HepG2 (cell line): ENCODE data around the gene MCAT. TPM values are rescaled to one million over a fixed set of nuclear protein-coding genes. Genes with fewer than 3 reads are reported as not detected.

ENCODE experiments used
- ATAC-seq: fragments of 200-7000 bp; cut with Tn5 transposase; 3 replicates; pipeline ENCODE4 v1.9.1; 2020; ENCODE audit warnings: mild to moderate bottlenecking, moderate library complexity
- BruUV-seq: library from RNA; stranded (reverse); fragments of 400-500 nt; replicated peaks from 2 replicates; lab custom pipeline; 2021; lab: Mats Ljungman, UMichigan
- CTCF ChIA-PET: fragments of 300-600 bp; formaldehyde crosslinking; extraction: SDS; loops from one replicate; lab custom pipeline; 2021; ENCODE audit warnings: low total read pairs, inconsistent platforms, low intra/inter-chr PET ratio; lab: Yijun Ruan, JAX
- POLR2A ChIA-PET: fragments of 350-600 bp; sonication (Branson Sonifier 250); formaldehyde crosslinking; loops from one replicate; lab custom pipeline; 2020; ENCODE audit warnings: antibody characterized with exemption, inconsistent platforms; lab: Yijun Ruan, JAX
- DNase-seq: peaks from one replicate; pipeline ENCODE4 v3.0.0-alpha.2; 2015; ENCODE audit warnings: low spot score
- FAIRE-seq: peaks from 3 replicates; lab custom pipeline; 2011; peaks lifted over from hg19 to GRCh38; lab: Jason Lieb, UNC
- H2AFZ ChIP-seq: one replicate; pipeline ENCODE4 v1.6.1; 2011; ENCODE audit warnings: low read length, inconsistent platforms
- H3K27ac ChIP-seq: fragments of 300-600 bp; 3 replicates; pipeline ENCODE4 v1.8.0; 2011; ENCODE audit warnings: mixed run types, mild to moderate bottlenecking, mixed read lengths, low read length, inconsistent platforms; ENCODE audit not compliant: insufficient read depth; ENCODE audit errors: extremely low read length
- H3K27me3 ChIP-seq, 2 experiments: fragments of 200-600 bp in 1 of 2; 2 replicates in 1 of 2; 3 replicates in 1 of 2; pipeline versions ENCODE4 v1.6.0 to v1.8.0; 2011; ENCODE audit warnings: low read length in 2 of 2, mild to moderate bottlenecking in 2 of 2, moderate library complexity in 2 of 2, inconsistent platforms in 1 of 2; ENCODE audit not compliant: insufficient read depth in 2 of 2, control insufficient read depth in 1 of 2
- H3K36me3 ChIP-seq, 2 experiments: fragments of 200-600 bp in 1 of 2; replicated peaks in 1 of 2; 2 replicates in 1 of 2; 3 replicates in 1 of 2; pipeline versions ENCODE4 v1.5.1 to v1.8.0; 2011; ENCODE audit warnings: low read length in 2 of 2, inconsistent platforms in 1 of 2; ENCODE audit not compliant: insufficient read depth in 2 of 2, control insufficient read depth in 1 of 2
- H3K4me1 ChIP-seq: 2 replicates; pipeline ENCODE4 v1.5.1; 2012; ENCODE audit warnings: low read length, inconsistent platforms; ENCODE audit not compliant: insufficient read depth
- H3K4me2 ChIP-seq: 2 replicates; pipeline ENCODE4 v1.6.0; 2011; ENCODE audit warnings: low read depth, low read length, inconsistent platforms
- H3K4me3 ChIP-seq, 3 experiments: fragments of 200-600 bp in 1 of 3; sonication (generic), shearing (Covaris generic) in 1 of 3; replicated peaks in 1 of 3; 2 replicates each; pipeline ENCODE4 v1.5.1; 2011 to 2016; ENCODE audit warnings: low read length in 3 of 3, inconsistent platforms in 2 of 3, low read depth in 2 of 3, mild to moderate bottlenecking in 2 of 3, control low read depth in 1 of 3, mixed read lengths in 1 of 3; ENCODE audit not compliant: insufficient read depth in 1 of 3
- H3K79me2 ChIP-seq: one replicate; pipeline ENCODE4 v1.6.1; 2011; ENCODE audit warnings: low read length, inconsistent platforms; ENCODE audit not compliant: insufficient read depth
- H3K9ac ChIP-seq: 2 replicates; pipeline ENCODE4 v1.6.0; 2011; ENCODE audit warnings: mild to moderate bottlenecking, low read depth, low read length, inconsistent platforms; ENCODE audit not compliant: insufficient read depth
- H3K9me3 ChIP-seq: 2 replicates; pipeline ENCODE4 v1.5.1; 2012; ENCODE audit warnings: mild to moderate bottlenecking, low read length
- H4K20me1 ChIP-seq: 2 replicates; pipeline ENCODE4 v1.6.0; 2011; ENCODE audit warnings: inconsistent platforms, mild to moderate bottlenecking, low read length, moderate library complexity; ENCODE audit not compliant: insufficient read depth
- AGO2 ChIP-seq: fragments of 200-400 bp; formaldehyde crosslinking; optimal IDR thresholded peaks from 2 replicates; pipeline ENCODE3; 2017; ENCODE audit warnings: mild to moderate bottlenecking, low read depth, low read length, moderate library complexity
- MXD1 ChIP-seq: sonication (generic); formaldehyde crosslinking; IDR thresholded peaks from 2 replicates; pipeline ENCODE4 v1.4.0; 2020; ENCODE audit warnings: mild to moderate bottlenecking, missing genetic modification reagents
- NFE2L1 ChIP-seq: sonication (generic); formaldehyde crosslinking; IDR thresholded peaks from 2 replicates; pipeline ENCODE4 v1.4.0; 2020; ENCODE audit warnings: missing genetic modification reagents, mild to moderate bottlenecking, borderline replicate concordance
- REPIN1 ChIP-seq: sonication (generic); formaldehyde crosslinking; IDR thresholded peaks from 2 replicates; pipeline ENCODE4 v1.8.0; 2022; ENCODE audit warnings: missing genetic modification reagents, low read depth, mild to moderate bottlenecking, borderline replicate concordance
- TP53 ChIP-seq: sonication (generic); formaldehyde crosslinking; conservative IDR thresholded peaks from 2 replicates; pipeline ENCODE4 v1.4.0; 2020; ENCODE audit warnings: missing genetic modification reagents
- ZNF12 ChIP-seq: sonication (generic); formaldehyde crosslinking; IDR thresholded peaks from 2 replicates; pipeline ENCODE4 v1.5.0; 2020; ENCODE audit warnings: missing genetic modification reagents
- ZNF550 ChIP-seq: sonication (generic); formaldehyde crosslinking; IDR thresholded peaks from 2 replicates; pipeline ENCODE4 v1.4.0; 2020; ENCODE audit warnings: mild to moderate bottlenecking, missing genetic modification reagents, borderline replicate concordance
- ZSCAN29 ChIP-seq: sonication (generic); formaldehyde crosslinking; conservative IDR thresholded peaks from 2 replicates; pipeline ENCODE4 v1.4.0; 2020; ENCODE audit warnings: mild to moderate bottlenecking, missing genetic modification reagents
- WGBS: methylation state at CpG from one replicate; pipeline ENCODE4 v1.1.6; 2017; ENCODE audit warnings: low lambda C conversion rate; 5-methylcytosine and 5-hydroxymethylcytosine counted together
- in situ Hi-C: cut with HindIII; loops from 2 replicates; pipeline ENCODE4 v1.10.0; 2017; ENCODE audit warnings: low pct_unique_long_range_greater_than_20kb; ENCODE audit not compliant: extremely low pct_ligation_motif_present
- intact Hi-C: fragments of 100-400 bp; cut with micrococcal nuclease; formaldehyde crosslinking; loops from one replicate; pipeline ENCODE4 v1.10.0; 2022; ENCODE audit not compliant: unreplicated experiment
- polyA plus RNA-seq, 8 experiments: library from polyadenylated mRNA; depleted of rRNA in 3 of 8; stranded (reverse) in 7 of 8; unstranded in 1 of 8; fragments of >200 nt; fragmentation: Illumina TruSeq in 4 of 8; extraction: Trizol in 4 of 8; gene quantifications; 2 replicates each; pipeline versions ENCODE4 v1.2.1 to v1.2.3, GENCODE V29; 2011 to 2016; ENCODE audit warnings: low read depth in 4 of 8, missing spikeins in 1 of 8, mixed read lengths in 1 of 8; ENCODE audit not compliant: insufficient read depth in 1 of 8
- total RNA-seq, 5 experiments: library from RNA; depleted of rRNA; stranded (reverse); fragments of >200 nt; fragmentation: Illumina TruSeq; extraction: Trizol; gene quantifications; 2 replicates each; pipeline ENCODE4 v1.2.3, GENCODE V29; 2016; ENCODE audit warnings: low read depth in 1 of 5
- TF ChIP-seq, protein P1 (sequence below): sonication (generic); formaldehyde crosslinking; IDR thresholded peaks from 2 replicates; pipeline ENCODE4 v1.4.0; 2020; ENCODE audit warnings: missing genetic modification reagents, borderline replicate concordance

Gene MCAT
- total and polyA plus RNA-seq, 2 of the 13 experiments (the other 11 are each of a cell fraction or from before 2014, with no cell fraction given) = 9.3 to 16.7 TPM

DNA sequence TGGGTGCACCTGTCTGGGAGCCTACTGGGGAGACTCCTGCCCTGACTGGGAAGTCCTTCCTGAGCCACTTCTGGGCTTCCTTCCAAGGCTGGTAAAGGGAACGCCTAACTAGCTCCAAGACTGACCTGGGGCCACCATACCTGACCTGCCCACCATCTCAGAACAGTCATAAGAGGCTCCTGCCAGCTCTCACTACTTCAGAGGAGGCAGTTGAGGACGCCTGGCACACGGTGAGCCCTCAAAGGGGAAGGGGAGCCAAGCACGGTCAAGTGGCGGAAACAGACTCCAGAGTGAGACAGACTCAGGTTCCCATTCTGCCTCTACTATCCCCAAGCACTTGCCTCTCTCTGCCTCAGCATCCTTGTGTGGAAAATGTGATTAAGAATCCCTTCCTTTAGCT is 7.6 kb downstream of the MCAT start (continued):
- TF ChIP-seq, protein P1, sequence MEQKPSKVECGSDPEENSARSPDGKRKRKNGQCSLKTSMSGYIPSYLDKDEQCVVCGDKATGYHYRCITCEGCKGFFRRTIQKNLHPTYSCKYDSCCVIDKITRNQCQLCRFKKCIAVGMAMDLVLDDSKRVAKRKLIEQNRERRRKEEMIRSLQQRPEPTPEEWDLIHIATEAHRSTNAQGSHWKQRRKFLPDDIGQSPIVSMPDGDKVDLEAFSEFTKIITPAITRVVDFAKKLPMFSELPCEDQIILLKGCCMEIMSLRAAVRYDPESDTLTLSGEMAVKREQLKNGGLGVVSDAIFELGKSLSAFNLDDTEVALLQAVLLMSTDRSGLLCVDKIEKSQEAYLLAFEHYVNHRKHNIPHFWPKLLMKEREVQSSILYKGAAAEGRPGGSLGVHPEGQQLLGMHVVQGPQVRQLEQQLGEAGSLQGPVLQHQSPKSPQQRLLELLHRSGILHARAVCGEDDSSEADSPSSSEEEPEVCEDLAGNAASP (CRISPR knock-in tag) = no peak
- no peak for TF ChIP-seq REPIN1 (CRISPR knock-in tag)
- no peak for TF ChIP-seq AGO2

DNA sequence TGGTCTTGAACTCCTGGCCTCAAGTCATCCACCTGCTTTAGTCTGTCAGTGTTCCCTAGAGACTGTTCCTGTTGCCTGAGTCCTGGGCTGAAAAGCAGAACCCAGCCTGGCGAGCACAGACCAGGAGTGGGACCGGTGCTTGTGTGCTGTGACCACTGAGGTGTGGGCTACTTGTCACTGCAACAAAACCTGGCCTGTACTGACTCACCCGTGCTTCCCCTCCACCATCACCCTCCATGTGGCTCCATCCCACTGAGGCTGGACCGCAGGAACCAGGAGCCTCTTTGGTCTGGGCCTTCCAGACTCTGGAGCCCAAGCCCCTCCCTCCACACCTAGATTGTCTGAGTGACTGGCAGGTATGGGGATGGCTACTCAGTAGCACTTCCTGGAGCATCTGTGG is 8.6 kb downstream of the MCAT start:
- CTCF ChIA-PET = no interaction called here
- Histone ChIP-seq H3K27ac (no peak overlapping the region), H3K4me1 (no peaks in the 10 kb centered on the region), H3K4me2 (no peak overlapping the region), H3K9me3 (no peaks in the 10 kb centered on the region), H3K36me3 (peaks cover 23 to 66% of the 10 kb centered on the region in 2 experiments), H2AFZ (no peak overlapping the region), H3K4me3 (no peak overlapping the region), H3K27me3 (no peaks in the 10 kb centered on the region), H3K79me2 (no peaks in the 10 kb centered on the region), H4K20me1 (0 out of 2 replicates have a peak, but pooled peaks cover 2% of the 10 kb centered on the region), H3K9ac (no peak overlapping the region)
- ATAC-seq (no peak), FAIRE-seq (no peak), DNase-seq (no peak)
- intact Hi-C loops (no loop called here), in situ Hi-C loops (no loop called here)
- TF ChIP-seq TP53 (CRISPR knock-in tag) (no peak), NFE2L1 (CRISPR knock-in tag) (no peak), ZSCAN29 (no peak), MXD1 (CRISPR knock-in tag) (no peak), ZNF12 (peak; percentile 97), ZNF550 (CRISPR knock-in tag) (no peak)
- BruUV-seq = no TSS peak
- 100% methylated on average over 1 of the region's 4 CpGs for WGBS
- POLR2A ChIA-PET = no interaction called here
